Kidney glomerular epithelial cell (primary cell): ENCODE results near the gene DRAM1.
"Not testable (repeated sequence)": the region's sequence is repeated elsewhere in the genome, so short reads cannot be mapped to it uniquely, and the experiment has no call there.

ENCODE experiments used
- DNase-seq: peaks from one replicate; lab custom pipeline; 2025; lab: John Stamatoyannopoulos, UW

The DRAM1 gene

DNA sequence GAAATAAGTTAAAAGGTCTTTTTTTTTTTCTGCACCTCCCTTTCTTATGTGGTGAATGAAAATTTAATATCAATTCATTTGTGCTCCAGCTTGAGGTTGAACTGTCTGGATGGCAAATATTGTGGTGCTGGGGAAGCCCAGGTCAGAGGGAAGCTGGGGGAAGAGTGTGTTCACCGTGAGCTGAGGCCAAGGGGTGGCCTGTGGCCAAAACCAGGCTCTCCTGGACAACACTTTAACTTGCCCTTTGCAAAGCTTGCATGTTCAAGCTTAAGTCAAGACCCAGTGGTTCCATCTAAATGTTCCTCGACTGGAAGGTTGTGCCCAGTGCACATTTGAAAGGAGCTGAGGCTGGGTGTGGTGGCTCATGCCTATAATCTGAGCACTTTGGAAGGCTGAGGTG, 28.8 kb downstream of the DRAM1 start:
- DNase-seq = no peak

DNA sequence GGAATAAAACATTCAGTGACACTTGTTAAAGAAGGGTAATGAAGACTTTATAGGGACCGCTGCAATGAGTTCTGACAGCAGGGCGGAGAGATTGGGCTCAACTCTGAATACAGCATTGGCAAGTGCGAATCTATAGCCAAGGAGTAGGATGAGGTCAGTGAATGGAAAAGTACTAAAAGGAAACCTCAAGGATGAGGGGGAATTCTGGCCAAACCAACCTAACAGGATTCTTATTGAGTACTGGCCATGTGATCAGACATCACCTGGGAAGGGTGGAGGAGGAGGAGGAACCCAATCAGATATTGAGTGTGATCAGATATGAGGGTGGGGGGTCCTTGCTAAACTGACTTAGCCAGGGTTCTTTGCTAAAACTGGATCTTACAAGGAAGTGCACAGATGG, 31.0 kb downstream of the DRAM1 start:
- DNase-seq = no peak

DNA sequence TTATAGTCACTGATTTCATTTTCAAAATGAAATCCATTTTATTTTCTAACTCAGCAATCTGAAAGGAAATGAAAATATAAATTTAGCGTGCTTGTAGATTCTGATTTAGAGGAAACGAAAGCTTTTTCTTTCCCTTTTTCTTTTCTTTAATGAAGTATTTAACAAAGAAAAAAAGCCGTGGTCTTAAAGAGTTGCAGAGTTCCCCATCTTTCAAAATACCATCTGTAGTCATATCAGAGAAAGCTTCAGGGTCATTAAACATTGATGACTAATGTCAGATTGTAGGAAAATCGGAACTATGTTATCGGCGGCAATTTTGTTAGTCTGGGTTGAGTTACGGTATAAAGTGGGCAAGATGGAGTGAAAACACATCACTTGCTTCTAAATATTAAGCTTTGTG, 32.3 kb downstream of the DRAM1 start:
- DNase-seq = no peak

DNA sequence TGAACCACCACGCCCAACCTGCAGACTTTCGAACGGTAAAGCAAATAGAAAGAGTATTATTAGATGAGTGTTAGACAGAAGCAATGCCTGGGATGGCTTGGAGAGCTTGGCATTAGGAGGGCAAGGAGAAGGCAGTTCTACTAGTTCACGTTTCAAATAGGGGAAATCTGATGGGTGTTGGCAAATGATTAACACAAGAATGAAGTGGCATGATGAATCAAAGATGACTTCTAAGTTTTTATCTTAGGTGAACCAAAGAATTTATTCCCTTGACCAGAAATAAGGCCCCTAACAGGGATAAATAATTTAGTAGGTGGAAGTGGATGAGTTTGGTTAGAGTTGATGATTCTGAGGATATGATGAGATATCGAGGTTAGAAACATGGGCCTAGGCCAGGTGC, 38.5 kb downstream of the DRAM1 start:
- peak; percentile 25 for DNase-seq

DNA sequence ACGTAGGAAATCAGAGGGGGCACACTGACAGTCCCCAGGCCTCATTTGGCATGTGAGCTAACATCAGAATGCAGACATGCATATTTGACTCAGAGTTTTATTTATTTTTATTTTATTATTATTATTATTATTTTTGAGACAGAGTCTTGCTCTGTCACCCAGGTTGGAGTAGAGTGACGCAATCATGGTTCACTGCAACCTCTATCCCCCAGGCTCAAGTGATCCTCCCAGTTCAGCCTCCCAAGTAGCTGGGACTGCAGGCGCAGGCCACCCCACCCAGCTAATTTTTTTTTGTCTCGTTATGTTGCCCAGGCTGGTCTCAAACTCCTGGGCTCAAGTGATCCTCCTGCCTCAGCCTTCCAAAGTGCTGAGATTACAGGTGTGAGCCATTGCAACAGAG, 41.4 kb downstream of the DRAM1 start:
- not testable (repeated sequence) for DNase-seq

DNA sequence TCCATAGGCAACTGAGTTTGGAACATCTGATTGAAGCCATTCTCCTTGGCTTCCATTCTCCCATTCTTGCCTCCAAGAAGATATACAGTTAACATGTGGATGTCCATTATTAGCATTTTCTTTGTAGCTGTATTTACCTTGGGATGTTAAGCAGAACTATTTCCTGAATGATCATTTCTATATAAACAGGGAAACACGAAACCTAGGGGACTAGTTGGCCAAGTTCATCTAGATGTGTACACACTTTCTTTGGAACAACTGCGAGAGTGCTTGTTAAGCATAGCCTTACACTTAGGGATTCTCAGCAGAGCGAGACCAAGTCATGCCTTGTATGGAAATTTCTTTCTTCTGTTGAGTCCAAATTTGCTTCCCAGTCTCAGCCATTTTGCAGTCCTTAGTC, 42.1 kb downstream of the DRAM1 start:
- DNase-seq = no peak

DNA sequence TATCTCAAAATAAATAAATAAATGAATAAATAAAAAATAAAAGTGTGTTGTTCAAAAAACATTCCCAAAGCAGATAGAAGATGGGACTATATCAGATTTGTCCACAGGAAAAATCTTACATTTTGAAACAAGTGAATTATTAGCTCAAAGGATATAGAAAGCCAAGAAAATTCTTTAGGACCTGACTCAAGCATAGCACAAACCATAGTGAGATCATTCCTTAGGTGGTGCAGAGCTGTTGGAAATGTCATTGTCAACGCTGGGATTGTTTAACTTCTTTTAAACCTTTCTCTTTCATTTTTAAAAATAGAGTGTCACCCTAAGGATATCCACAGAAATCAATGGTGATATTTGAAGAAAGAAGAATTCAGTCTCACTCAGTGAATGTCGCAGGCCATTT, 43.5 kb downstream of the DRAM1 start:
- no peak for DNase-seq

DNA sequence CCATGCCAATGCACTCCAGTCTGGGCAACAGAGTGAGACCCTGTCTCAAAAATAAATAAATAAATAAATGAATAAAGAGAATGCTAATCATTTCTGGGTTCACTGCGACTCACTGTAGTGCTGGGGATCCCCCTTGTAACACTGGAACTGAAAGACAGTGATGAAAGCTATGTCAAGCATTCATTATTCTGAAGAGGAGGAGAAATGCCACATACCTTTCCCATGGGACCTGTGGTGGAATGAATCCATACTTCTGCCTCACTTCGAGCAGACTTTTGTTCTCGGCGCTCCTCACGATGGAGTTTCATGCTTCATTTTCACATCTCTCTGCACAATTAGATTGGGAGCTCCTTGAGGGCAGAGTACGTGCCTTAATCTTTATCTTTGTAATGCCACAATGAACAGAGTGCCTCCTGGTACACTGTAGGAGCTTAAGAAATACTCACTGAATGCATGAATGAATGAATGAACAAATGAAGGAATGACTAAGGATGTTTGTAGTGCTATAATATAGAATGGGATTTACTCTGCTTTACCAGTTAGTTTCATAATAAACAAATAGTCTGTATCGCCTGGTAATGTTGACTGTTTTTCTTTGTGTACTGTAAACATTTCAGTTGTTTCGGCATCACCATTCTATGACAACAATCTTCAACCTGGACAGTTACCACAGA, 45.8 kb downstream of the DRAM1 start:
- DNase-seq = no peak

DNA sequence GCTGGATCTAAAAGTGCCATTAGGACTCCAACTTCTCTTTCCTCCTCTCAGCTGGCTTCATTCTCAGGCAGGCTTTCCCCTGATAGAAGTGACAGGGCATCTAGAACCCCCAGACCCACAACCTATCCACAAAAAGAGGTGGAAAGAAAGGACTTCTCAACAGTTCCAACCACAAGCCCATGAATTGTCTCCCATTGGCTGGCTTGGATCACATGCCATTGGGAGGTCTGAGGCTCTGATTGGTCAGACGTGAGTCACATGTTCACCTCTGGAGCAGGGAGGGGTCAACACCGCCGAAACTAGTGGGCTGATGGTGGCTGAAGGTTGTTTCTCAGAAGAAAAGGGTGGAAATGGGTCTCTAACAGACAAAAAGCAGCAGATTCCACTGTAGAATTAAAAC, 47.2 kb downstream of the DRAM1 start:
- DNase-seq = no peak

DNA sequence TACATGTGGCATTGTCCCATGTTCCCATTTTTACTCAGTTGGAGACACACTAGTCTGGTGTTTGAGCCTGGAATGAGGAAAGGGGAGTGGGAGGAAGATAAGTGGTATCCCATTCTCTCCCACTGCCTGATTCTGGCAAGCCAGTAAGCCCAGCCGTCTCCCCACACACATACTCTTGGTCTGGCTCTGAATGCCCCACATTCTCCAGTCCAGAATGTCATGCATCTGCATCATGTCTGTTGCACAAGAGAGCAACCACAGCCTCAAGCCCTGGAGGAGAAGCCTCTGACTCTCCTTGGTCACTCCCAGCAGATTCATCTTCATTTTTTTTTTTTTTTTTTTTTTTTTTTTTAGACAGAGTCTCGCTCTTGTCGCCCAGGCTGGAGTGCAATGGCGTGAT, 48.0 kb downstream of the DRAM1 start:
- DNase-seq = peak; percentile 76

DNA sequence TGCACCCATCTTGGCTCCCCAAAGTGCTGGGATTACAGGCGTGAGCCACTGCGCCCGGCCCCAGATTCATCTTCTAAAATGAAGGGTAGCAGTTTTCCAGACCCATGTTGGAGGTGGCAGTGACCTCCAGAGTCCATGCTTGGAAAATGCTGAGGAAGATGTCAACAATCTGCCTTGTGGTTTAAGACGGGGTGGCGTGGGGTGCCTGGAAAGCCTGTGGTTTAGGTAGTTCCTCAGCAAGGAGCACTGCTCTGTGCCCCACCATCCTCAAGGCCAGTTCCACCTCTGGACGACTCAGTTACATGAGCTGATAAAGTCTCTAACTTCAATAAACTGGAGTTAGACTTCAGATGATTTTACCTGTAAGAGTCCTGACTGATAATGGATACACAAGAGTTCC, 48.6 kb downstream of the DRAM1 start:
- DNase-seq = no peak

DNA sequence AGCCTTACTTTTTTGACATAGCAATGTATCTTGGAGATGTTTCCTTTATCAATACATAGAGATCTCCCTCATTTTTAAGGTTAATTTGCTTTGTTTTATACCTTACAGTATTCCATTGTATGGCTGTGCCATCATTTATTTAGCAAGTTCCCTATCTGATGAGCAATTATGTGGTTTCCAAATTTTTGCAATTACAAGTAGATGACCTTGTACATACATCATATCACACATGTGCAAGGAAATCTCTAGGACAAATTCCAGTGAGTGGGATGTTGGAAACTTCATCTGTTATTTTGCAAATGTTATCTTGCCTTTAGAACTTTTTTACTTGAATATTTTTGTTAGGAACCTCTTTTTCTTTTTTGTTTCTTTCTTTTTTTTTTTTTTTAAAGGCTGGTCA, 49.7 kb downstream of the DRAM1 start:
- no peak for DNase-seq

DNA sequence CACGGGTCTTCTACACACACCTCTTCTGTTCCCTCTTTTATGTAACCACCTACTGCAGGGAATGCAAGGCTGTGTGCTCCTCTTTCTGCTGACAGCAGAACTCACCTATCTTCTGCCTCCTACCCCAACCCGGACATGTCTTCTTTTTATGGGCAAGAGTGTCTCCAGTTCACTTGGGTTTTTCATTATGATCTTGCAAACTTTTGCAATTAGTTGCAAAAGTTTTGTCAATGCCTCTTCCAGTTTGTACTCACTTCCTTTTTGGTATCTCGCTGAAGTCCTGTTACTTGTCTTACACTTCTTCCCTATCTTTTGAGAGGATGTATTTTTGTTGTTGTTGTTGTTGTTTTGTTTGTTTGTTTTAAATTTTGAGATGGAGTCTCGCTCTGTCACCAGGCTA, 50.6 kb downstream of the DRAM1 start:
- DNase-seq = no peak

DNA sequence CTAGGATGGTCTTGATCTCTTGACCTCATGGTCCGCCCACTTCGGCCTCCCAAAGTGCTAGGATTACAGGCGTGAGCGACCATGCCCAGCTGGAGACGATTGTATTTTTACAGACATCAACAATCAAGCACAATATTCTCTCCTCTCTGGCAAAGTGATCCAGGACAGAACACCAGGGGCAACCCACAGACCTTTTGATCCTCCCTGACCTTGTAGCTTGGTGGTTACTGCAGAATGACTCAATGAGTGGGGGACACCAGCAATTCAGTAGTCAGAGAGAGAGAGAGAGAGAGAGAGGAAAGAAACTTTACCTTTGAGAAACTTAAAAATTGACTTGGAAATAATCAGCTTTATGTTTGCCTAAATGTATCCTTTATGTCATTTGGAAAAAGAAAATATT, 51.2 kb downstream of the DRAM1 start:
- no peak for DNase-seq

DNA sequence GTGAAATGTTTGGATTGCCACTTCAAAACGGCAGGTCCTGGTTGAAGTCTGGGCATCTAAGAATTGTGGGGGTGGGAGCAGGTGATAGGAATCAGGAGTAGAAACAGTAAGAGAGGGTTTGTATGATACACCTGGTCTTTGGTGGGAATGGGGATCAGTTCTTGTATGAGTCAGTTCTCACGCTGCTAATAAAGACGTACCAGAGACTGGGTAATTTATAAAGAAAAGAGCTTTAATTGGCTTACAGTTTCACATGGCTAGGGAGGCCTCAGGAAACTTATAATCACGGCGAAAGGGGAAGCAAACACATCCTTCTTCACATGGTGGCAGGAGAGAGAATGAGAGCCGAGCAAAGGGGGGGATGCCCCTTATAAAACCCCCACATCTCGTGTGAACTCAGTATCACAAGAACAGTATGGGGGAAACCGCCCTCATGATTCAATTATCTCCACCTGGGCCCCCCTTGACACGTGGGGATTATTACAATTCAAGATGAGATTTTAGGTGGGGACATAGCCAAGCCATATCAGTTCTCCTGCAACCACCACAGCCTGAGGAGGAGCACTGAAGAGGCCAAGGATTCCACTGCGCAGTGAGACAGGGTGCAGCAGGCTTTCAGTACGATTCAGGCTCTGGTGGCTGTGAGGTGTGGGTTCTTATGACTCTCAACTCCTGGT, 52.1 kb downstream of the DRAM1 start:
- DNase-seq = no peak

DNA sequence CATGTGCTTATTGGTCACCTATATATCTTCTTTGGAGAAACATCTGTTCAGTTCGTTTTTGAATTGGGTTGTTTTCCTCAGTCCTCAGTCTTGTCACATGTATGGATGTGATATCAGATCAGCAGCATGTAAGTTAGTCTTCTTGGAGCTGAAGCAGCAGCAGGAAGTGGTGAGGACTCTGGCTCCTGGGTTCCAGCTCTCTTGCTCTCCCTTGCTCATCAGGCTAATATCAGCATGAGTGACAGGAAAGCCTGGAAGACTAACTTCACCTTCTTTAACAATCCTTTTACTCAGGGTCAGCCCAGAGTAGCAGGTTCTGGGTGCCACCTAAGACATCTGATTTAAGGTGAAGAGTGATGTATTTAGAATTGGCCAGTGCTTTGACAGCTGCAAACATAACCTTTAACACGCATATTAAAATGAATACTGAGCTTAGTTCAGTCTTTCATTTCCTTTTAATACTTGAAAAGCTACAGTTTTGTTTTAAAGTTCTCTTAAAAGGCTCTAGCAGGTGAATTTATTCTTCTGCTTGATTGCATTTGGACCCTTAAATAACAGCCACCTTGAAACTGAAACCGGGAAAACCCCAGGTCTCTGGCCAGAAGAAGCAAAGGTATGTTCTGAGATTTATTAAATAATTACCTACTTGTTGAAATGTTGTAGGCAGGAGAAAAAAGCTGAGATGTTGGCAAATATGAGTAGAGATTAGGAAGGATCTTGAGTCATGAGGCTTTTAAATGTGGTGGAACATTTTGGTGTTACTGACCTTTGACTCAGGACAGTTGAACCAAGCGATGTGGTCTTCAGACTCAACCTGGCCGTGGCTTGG, 54.3 kb downstream of the DRAM1 start:
- DNase-seq = no peak

DNA sequence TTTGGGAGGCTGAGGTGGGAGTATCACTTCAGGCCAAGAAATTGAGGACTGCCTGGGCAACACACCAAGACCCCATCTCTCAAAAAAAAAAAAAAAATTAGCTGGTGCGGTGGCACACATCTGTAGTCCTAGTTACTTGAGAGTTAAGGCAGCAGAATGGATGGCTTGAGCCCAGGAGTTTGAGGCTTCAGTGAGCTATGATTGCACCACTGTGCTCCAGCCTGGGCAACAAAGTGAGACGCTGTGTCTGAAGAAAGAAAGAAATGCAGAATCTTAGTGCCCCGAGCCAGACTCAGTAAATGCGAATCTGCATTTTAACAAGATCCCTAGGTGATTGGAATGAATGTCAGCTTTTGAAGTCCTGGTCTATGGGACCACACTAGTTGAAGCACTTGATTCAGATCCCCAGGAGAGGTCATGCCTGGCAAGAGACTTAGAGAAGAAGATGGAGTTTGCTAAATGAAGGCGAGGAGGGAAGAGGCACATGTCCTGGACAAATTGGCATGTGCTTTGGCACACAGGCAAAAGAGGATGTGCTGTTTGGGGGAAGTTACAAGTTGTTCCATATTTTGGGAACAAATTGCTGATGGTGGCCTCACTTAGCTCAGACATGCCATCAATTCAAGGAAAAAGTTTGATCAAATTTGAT, 56.6 kb downstream of the DRAM1 start:
- DNase-seq = no peak

DNA sequence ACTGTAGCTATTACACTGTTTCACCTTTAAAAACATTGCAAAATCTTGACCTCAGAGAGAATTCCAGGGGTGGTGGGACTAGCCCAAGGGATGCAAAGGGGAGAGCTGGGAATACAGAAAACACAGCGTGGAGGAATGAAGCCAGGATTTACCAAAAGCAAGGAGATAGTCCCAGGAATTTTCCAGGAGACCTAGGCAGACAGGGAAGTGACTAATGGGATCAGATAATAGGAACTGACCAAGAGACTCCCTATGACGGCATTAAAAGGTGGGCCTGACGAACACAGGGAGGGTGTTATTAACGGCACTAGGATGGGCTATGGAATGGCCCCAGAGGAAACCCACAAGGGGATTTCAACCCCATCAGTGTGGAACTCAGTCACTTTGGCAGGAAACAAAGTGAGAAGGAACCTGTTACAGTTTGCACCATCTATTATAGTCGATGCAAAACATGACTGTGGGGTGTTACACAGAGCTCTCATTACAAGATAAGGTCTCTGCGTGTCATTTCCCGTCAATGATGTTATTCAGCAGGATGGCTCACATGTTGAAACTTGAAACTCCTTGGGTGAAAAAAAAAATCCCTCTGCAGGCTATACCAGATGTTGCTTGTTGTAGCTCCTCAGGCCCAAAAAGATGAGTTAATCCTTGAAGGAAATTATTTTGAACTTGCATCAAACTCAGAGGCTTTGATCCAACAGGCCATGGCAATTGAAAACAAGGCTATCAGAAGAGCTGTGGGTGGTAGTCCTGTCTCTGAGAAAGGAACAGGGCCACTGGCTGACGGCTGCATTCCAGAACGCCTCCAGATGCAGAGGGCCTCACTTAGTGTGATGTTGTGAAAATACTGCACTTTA, 58.7 kb downstream of the DRAM1 start:
- DNase-seq = no peak

DNA sequence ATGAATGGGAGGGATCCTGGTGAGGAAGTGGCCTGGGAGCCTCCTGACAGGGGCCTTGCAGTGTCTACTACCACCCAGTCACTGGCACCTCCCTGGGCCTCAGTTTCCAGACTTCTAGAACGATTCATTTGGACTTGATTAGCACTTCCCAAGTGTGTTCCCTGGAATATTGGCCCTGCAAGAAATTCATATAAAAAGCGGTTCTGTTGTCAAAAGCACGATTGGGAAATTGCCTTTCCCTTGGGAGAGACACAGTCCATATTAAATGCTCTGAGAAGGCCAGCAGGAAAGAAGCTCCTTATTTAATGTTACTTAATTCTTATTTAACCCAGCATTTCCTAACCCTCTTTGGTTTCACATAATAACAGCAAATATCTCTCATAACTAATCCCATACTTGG, 61.9 kb downstream of the DRAM1 start:
- no peak for DNase-seq

DNA sequence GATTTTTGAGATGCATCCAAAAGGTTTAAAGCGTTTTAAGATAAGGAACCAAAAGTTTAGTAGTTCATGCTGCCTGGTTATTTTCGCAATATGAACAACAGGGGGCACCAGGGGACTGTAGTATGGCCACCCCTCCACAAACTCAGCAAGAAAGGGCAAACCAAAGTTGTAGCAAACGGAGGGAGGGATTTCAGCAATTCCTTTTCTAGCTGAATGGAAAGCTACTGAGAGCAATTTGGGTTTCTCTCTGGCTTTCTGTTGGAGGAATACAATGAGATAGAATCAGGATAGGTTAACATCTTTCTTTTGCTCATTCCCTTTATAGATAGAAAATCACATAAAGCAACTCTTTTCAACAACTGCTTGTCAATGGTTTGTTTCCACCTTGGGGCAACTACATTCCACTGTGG, 62.5 kb downstream of the DRAM1 start:
- DNase-seq = peak; percentile 57

DNA sequence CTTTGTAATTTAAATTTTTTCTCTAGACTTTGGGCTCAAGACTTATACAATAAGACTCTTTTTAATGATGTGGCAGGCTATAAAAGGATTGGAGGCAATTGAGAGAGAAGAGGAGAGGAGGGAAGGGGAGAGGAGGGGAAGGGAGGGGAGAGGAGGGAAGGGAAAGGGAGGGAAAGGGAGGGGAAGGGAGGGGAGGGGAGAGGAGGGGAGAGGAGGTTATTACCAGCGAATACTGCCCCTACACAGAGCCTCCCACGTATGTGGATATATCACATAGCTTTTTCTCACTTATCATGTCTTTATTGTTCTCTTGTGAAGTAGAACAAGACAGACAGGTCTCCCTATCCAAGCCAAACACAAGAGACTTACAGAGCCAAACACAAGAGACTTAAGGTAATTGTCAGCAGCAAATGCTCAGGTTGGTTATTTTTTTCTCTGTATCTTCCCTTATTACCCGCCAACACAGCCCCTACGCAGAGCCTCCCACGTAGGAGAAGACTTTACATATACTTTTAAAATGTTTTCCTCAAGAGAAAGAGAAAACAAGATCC, 63.1 kb downstream of the DRAM1 start:
- no peak for DNase-seq
